PC-3 (cell line): ENCODE measurements around the gene PDIA5. TPM values are rescaled to one million over a fixed set of nuclear protein-coding genes. Genes with fewer than 3 reads are reported as not detected.

Experiments used
- ATAC-seq: fragments of 200-7000 bp; cut with Tn5 transposase; 2 replicates; pipeline ENCODE4 v1.9.1; 2020; ENCODE audit warnings: mild to moderate bottlenecking, moderate library complexity
- BruUV-seq: library from RNA; stranded (reverse); fragments of 400-500 nt; replicated peaks from 2 replicates; lab custom pipeline; 2021; lab: Mats Ljungman, UMichigan
- CTCF ChIA-PET: fragments of 300-600 bp; sonication (Branson Sonifier 250); formaldehyde crosslinking; loops from one replicate; lab custom pipeline; 2022; ENCODE audit warnings: antibody characterized with exemption; lab: Charles Lee
- POLR2A ChIA-PET: fragments of 300-600 bp; sonication (Branson Sonifier 250); formaldehyde crosslinking; loops from one replicate; lab custom pipeline; 2022; ENCODE audit warnings: antibody characterized with exemption; ENCODE audit not compliant: unreplicated experiment; lab: Charles Lee
- DNase-seq: peaks from one replicate; pipeline ENCODE4 v3.0.0-alpha.2; 2015
- H2AFZ ChIP-seq: fragments of 300-600 bp; sonication (generic); 2 replicates; pipeline ENCODE4 v1.6.0; 2016; ENCODE audit warnings: antibody characterized with exemption, low read length
- H3F3A ChIP-seq: fragments of 300-600 bp; sonication (generic); one replicate; pipeline ENCODE4 v1.6.0; 2017; ENCODE audit warnings: antibody characterized with exemption, low read length, control low read depth, mild to moderate bottlenecking; ENCODE audit not compliant: unreplicated experiment
- H3K27ac ChIP-seq: fragments of 300-600 bp; sonication (generic); 2 replicates; pipeline ENCODE4 v1.5.1; 2016; ENCODE audit warnings: mild to moderate bottlenecking, low read length
- H3K27me3 ChIP-seq: fragments of 300-600 bp; sonication (generic); 2 replicates; pipeline ENCODE4 v1.6.1; 2016; ENCODE audit warnings: low read length, mixed read lengths
- H3K36me3 ChIP-seq: fragments of 300-600 bp; sonication (generic); 2 replicates; pipeline ENCODE4 v1.6.1; 2016; ENCODE audit warnings: low read depth, mixed run types, low read length, mixed read lengths
- H3K4me1 ChIP-seq: fragments of 300-600 bp; sonication (generic); 2 replicates; pipeline ENCODE4 v1.5.1; 2016; ENCODE audit warnings: low read length; ENCODE audit not compliant: insufficient read depth
- H3K4me2 ChIP-seq: fragments of 300-600 bp; sonication (generic); 2 replicates; pipeline ENCODE4 v1.6.0; 2016; ENCODE audit warnings: low read length
- H3K4me3 ChIP-seq: fragments of 300-600 bp; sonication (generic); 2 replicates; pipeline ENCODE4 v1.5.1; 2016; ENCODE audit warnings: mild to moderate bottlenecking, low read length, mixed read lengths
- H3K79me2 ChIP-seq: fragments of 300-600 bp; sonication (generic); 2 replicates; pipeline ENCODE4 v1.6.1; 2017; ENCODE audit warnings: low read length, mixed read lengths
- H3K9ac ChIP-seq: fragments of 300-600 bp; sonication (generic); 2 replicates; pipeline ENCODE4 v1.6.0; 2016; ENCODE audit warnings: mild to moderate bottlenecking, low read length
- H3K9me2 ChIP-seq: fragments of 300-600 bp; sonication (generic); replicated peaks from 2 replicates; pipeline ENCODE4 v1.6.1; 2016; ENCODE audit warnings: mixed run types, low read length, mixed read lengths
- H3K9me3 ChIP-seq: fragments of 300-600 bp; sonication (generic); 2 replicates; pipeline ENCODE4 v1.6.1; 2016; ENCODE audit warnings: low read length, mixed read lengths
- H4K20me1 ChIP-seq: fragments of 300-600 bp; sonication (generic); 2 replicates; pipeline ENCODE4 v1.6.1; 2016; ENCODE audit warnings: low read length, mixed read lengths
- EZH2 ChIP-seq: fragments of 300-600 bp; sonication (generic); IDR thresholded peaks from one replicate; pipeline ENCODE4 v1.6.1; 2017; ENCODE audit warnings: antibody characterized with exemption, mild to moderate bottlenecking, low read length; ENCODE audit not compliant: unreplicated experiment
- EZH2phosphoT487 ChIP-seq: fragments of 300-600 bp; sonication (generic); IDR thresholded peaks from 2 replicates; pipeline ENCODE4 v1.6.1; 2018; ENCODE audit warnings: mild to moderate bottlenecking, antibody characterized with exemption, low read length, borderline replicate concordance
- intact Hi-C: fragments of 100-400 bp; cut with micrococcal nuclease; formaldehyde crosslinking; loops from 2 replicates; pipeline ENCODE4 v1.9.0; 2023
- total RNA-seq: library from RNA; depleted of rRNA; stranded (reverse); fragments of >200 nt; gene quantifications from 2 replicates; pipeline ENCODE4 v1.2.3, GENCODE V29; 2014
- TF ChIP-seq, protein P1 (sequence below): fragments of 300-600 bp; sonication (generic); conservative IDR thresholded peaks from 2 replicates; pipeline ENCODE4 v1.5.1; 2017; ENCODE audit warnings: antibody characterized with exemption, low read depth, mild to moderate bottlenecking, low read length

PDIA5 gene
- total RNA-seq, 1 experiment from 2014 or later, result 24.6 TPM

DNA sequence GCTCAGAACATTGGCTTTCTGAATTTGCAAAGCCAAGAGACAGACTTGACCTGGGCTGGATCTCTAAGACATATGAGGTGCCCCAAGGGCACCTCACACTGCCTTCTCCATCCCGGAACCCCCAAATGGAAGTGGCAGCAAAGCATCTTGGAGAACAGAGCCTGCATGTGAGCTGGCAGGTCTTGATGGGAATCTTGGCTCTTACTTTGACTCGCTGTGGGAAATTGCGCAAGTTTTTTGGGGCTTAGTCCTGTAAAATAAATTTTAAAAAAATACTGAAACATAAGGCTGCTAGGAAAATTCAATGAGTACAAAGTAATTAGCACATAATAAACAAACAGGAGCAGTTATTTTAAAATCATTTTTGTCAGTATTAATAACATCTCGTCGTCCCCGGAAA lies 121.2 kb downstream of the PDIA5 start:
- Histone ChIP-seq H3K36me3 (no peaks in the 10 kb centered on the region), H3K9ac (no peak overlapping the region), H3K79me2 (no peaks in the 10 kb centered on the region), H3K27ac (no peak overlapping the region), H3F3A (no peaks in the 10 kb centered on the region), H3K4me2 (no peak overlapping the region), H3K4me1 (no peaks in the 10 kb centered on the region), H2AFZ (no peak overlapping the region), H3K27me3 (no peaks in the 10 kb centered on the region), H3K9me2 (no peaks in the 10 kb centered on the region), H3K4me3 (no peak overlapping the region), H3K9me3 (no peaks in the 10 kb centered on the region), H4K20me1 (no peaks in the 10 kb centered on the region)
- no peak for TF ChIP-seq EZH2
- TF ChIP-seq, protein P1, sequence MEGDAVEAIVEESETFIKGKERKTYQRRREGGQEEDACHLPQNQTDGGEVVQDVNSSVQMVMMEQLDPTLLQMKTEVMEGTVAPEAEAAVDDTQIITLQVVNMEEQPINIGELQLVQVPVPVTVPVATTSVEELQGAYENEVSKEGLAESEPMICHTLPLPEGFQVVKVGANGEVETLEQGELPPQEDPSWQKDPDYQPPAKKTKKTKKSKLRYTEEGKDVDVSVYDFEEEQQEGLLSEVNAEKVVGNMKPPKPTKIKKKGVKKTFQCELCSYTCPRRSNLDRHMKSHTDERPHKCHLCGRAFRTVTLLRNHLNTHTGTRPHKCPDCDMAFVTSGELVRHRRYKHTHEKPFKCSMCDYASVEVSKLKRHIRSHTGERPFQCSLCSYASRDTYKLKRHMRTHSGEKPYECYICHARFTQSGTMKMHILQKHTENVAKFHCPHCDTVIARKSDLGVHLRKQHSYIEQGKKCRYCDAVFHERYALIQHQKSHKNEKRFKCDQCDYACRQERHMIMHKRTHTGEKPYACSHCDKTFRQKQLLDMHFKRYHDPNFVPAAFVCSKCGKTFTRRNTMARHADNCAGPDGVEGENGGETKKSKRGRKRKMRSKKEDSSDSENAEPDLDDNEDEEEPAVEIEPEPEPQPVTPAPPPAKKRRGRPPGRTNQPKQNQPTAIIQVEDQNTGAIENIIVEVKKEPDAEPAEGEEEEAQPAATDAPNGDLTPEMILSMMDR, result no peak
- no peak for TF ChIP-seq EZH2phosphoT487
- ATAC-seq (no peak), DNase-seq (no peak)
- CTCF ChIA-PET, result no interaction called here
- intact Hi-C loops, result no loop called here
- POLR2A ChIA-PET, result no interaction called here
- no TSS peak for BruUV-seq

DNA sequence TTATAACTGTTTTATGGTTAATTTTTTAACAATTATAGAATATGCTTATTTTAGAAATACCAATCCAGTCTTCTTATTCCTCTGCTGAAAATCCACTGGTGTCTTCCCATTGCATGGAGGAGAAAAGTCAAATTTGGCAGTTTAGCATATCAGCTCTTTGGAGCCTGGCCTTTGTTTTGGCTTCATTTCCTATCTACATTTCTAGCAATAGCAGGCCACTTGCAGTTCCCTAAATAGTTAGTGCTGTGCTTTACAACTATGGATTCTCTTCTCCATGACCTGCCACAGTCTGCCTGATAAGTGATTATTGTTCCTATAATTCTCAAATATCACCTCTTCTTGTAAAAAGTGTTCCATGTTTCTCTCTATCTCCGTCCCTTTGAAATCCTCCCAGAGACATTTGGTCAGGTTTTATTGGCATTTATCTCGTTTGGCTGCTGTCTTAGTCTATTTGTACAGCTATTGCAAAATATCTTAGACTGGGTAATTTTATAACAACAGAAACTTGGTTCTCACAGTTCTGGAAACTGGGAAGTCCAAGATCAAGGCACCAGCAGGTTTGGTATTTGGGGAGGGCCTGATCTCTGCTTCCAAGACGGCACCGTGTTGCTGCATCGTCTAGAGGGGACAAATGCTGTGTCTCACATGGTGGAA lies 126.8 kb downstream of the PDIA5 start:
- Histone ChIP-seq H3K36me3 (no peaks in the 10 kb centered on the region), H3F3A (no peaks in the 10 kb centered on the region), H2AFZ (no peak overlapping the region), H4K20me1 (no peaks in the 10 kb centered on the region), H3K4me3 (no peak overlapping the region), H3K9ac (no peak overlapping the region), H3K4me1 (no peaks in the 10 kb centered on the region), H3K9me3 (no peaks in the 10 kb centered on the region), H3K9me2 (no peaks in the 10 kb centered on the region), H3K4me2 (no peak overlapping the region), H3K27ac (no peak overlapping the region), H3K27me3 (no peaks in the 10 kb centered on the region), H3K79me2 (no peaks in the 10 kb centered on the region)
- ATAC-seq (no peak), DNase-seq (no peak)
- CTCF ChIA-PET, result no interaction called here
- no TSS peak for BruUV-seq
- POLR2A ChIA-PET, result no interaction called here
- TF ChIP-seq EZH2phosphoT487 (no peak), EZH2 (no peak)
- TF ChIP-seq, protein P1, result no peak
- intact Hi-C loops, result no loop called here

DNA sequence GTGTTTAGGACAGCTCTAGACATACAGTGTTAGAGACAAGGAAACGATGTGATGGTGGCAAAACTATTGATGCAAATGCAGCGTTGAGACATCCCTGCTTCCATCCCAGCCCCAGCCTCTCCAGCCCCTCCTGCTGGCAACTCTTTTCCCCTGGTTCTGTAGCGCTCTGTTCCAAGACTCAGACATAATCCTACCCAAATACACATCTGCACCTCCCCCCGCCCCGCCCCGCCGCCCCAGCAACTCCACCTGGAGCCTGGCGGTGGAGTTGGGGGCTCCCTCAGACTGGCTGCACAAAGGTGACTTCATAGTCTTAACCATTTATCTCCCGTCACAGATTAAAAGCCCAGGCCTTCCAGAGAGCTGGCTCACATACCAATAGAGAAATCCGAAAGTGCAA lies 127.7 kb downstream of the PDIA5 start:
- Histone ChIP-seq H3K9me3 (no peaks in the 10 kb centered on the region), H3K79me2 (no peaks in the 10 kb centered on the region), H3K4me3 (no peak overlapping the region), H3K9ac (no peak overlapping the region), H3K4me1 (no peaks in the 10 kb centered on the region), H3K27ac (no peak overlapping the region), H3K4me2 (no peak overlapping the region), H3F3A (no peaks in the 10 kb centered on the region), H4K20me1 (no peaks in the 10 kb centered on the region), H2AFZ (no peak overlapping the region), H3K9me2 (no peaks in the 10 kb centered on the region), H3K27me3 (no peaks in the 10 kb centered on the region), H3K36me3 (no peaks in the 10 kb centered on the region)
- no peak for ATAC-seq
- ChIA-PET POLR2A (no interaction called here), CTCF (no interaction called here)
- no peak for DNase-seq
- TF ChIP-seq EZH2 (no peak), EZH2phosphoT487 (no peak)
- TF ChIP-seq, protein P1, result peak; percentile 6; the same call in 1 of the 2 replicates
- BruUV-seq, result no TSS peak
- intact Hi-C loops, result no loop called here
